Measurements from ENCODE around the gene TMEM198. TPM values are rescaled to one million over a fixed set of nuclear protein-coding genes. Genes with fewer than 3 reads are reported as not detected.

Gene TMEM198, protein sequence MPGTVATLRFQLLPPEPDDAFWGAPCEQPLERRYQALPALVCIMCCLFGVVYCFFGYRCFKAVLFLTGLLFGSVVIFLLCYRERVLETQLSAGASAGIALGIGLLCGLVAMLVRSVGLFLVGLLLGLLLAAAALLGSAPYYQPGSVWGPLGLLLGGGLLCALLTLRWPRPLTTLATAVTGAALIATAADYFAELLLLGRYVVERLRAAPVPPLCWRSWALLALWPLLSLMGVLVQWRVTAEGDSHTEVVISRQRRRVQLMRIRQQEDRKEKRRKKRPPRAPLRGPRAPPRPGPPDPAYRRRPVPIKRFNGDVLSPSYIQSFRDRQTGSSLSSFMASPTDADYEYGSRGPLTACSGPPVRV
- under 0.01 and 0.18 TPM in 2 replicates for total RNA-seq (2012; rRNA removed)
- polyA plus RNA-seq (2012; rRNA removed) = 2.2 and 3.0 TPM in 2 replicates
- polyA plus RNA-seq (2012; cell fraction: cytosol; rRNA removed) = 0.81 and 1.3 TPM in 2 replicates
- polyA plus RNA-seq (2012; cell fraction: nucleus; rRNA removed; ENCODE audit: low replicate concordance) = 20.2 and 40.5 TPM in 2 replicates
- percentile 36 among the genes with signal in this experiment for Bru-seq, nascent RNA
- BruChase-seq, experiment 1, labeled RNA remaining after a 6-hour chase = percentile 35 among the genes with signal in this experiment
- percentile 40 among the genes with signal in this experiment for BruChase-seq, experiment 2, labeled RNA remaining after a 2-hour chase
- long read RNA-seq, partial matches to known transcripts = 1 of 7 reads
- long read RNA-seq, other reads (novel, unspliced or antisense) = 3 of 7 reads

DNA sequence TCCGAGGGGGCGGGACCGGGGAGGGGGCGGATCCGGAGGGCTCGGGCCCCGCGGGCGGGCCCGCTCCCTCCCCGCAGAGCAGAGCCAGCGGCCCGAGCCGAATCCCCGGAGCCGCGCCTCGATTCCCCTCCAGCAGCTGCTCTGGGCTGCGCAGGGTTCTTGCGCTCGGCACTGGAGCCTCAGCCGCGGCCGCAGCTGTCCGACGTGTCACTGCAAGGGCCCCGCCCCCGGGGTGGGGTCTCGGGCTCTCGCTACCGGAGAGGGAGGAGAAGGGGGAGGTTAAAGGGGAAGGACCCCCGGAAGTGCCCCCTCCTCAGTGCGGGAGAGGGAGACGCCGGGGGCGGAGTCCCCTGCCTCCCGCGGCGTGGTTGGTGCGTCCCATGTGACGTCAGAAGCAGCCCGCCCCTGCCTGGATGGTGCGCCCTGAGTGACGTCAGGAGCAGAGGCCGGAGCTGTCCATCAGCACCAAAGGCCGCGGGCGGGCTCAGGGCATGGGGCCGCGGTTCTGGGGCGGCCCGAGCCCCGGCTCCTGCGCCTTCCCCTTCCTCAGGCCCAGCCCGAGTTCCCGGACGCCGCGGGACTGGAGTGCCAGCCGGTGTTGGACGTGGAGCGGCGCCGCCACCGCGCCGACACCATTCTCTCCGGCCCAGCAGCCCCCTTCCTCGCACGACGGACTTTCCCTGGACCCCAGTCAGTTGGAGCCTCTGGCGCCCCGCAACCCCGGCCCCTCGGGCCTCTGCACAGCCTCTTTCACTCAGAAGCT is at the start of gene TMEM198, which contains the start of gene CHPF:
Gene TMEM198, plus strand, starts transcription at position 433 of the 763 bp plus-strand sequence. CDS start 700 bp downstream, outside the sequence.
Gene CHPF, minus strand, starts transcription at position 214 of the 763 bp plus-strand sequence. CDS start 271 bp downstream, outside the sequence.
- Histone ChIP-seq H4K8ac (ENCODE audit: low read depth in 2 of 2, low read length in 2 of 2) (peak within 1 kb of the TSS; percentile 22 to 56; a peak in 2 of 4 replicates), H2AK5ac (ENCODE audit: low read depth, low read length) (peak within 1 kb of the TSS; percentile 43; the same call in 1 of the 2 replicates), H3K4me3 (ENCODE audit: insufficient read depth, low read depth, low read length) (peak within 1 kb of the TSS; percentile 86), H3K9me1 (ENCODE audit: insufficient read depth, low read length) (peaks cover 2% of the 10 kb centered on the region; the same call in 1 of the 2 replicates), H3K36me3 (ENCODE audit: control insufficient read depth, insufficient read depth, low read length) (peaks cover 26% of the 10 kb centered on the region), H3K23ac (ENCODE audit: low read depth, low read length) (peak within 1 kb of the TSS; percentile 59), H3K9me3 (ENCODE audit: control insufficient read depth, insufficient read depth, low read length) (no peaks in the 10 kb centered on the region), H2BK15ac (ENCODE audit: low read depth, low read length) (no peak within 1 kb of the TSS; the same call in 2 of the 3 replicates), H3K4me1 (ENCODE audit: control insufficient read depth, insufficient read depth, low read length) (peaks cover 12% of the 10 kb centered on the region), H2BK5ac (ENCODE audit: low read depth, low read length, poor library complexity, severe bottlenecking) (peak within 1 kb of the TSS; percentile 73), H4K5ac (ENCODE audit: low read depth, low read length) (no peak within 1 kb of the TSS), H2AK9ac (replicated peaks; ENCODE audit: low read depth, low read length, poor library complexity) (peak within 1 kb of the TSS; percentile 91), H2BK20ac (ENCODE audit: low read depth, low read length) (no peak within 1 kb of the TSS), H3K4me2 (ENCODE audit: low read depth, low read length) (peak within 1 kb of the TSS; percentile 76), H3K18ac (ENCODE audit: low read depth, low read length) (no peak within 1 kb of the TSS), H3K9ac (ENCODE audit: low read depth, low read length) (peak within 1 kb of the TSS; percentile 81), H3K4ac (ENCODE audit: low read depth, low read length) (peak within 1 kb of the TSS; percentile 35; the same call in 1 of the 2 replicates), H2AFZ (replicated peaks; ENCODE audit: low read length, poor library complexity) (peak within 1 kb of the TSS; percentile 97), H3K27ac (ENCODE audit: insufficient read depth, low read length) (peak within 1 kb of the TSS; percentile 48), H3K14ac (replicated peaks; ENCODE audit: low read depth, low read length) (peak within 1 kb of the TSS; percentile 76), H4K20me1 (ENCODE audit: insufficient read depth, low read length) (peaks cover 25% of the 10 kb centered on the region), H3K56ac (ENCODE audit: extremely low read depth, insufficient read depth, low read length) (no peak within 1 kb of the TSS), H4K91ac (ENCODE audit: insufficient read depth, low read depth, low read length) (no peak within 1 kb of the TSS), H2BK120ac (ENCODE audit: low read depth, low read length) (0 out of 2 replicates have a peak within 1 kb of the TSS, but pooled peaks have one; percentile 32), H3K27me3 (ENCODE audit: control insufficient read depth, insufficient read depth, low read length) (no peaks in the 10 kb centered on the region), H3K79me1 (ENCODE audit: low read depth in 1 of 2, low read length in 2 of 2) (peaks cover 6 to 31% of the 10 kb centered on the region in 2 experiments; a peak in 3 of 4 replicates)
- in situ Hi-C loops (cut with MboI; ENCODE audit: low sequenced_read_pairs) = no loop called here
- WGBS, 2 experiments (ENCODE audit: extremely low coverage in 2 of 2, insufficient read length in 1 of 2) = 0% methylated on average over 44 of the region's 75 CpGs; no CpG with 5 or more reads in 1 of the 2 experiments
- ChIA-PET POLR2A (ENCODE audit: unreplicated experiment) (no interaction called here), CTCF (interaction anchor here (1.3 kb wide), 1 partner anchor 16 kb away, joined by 8 read pairs; no protein-coding TSS in a partner anchor)
- dilution Hi-C loops (cut with HindIII; ENCODE audit: low sequenced_read_pairs, unreplicated experiment) = no loop called here
- no TSS peak for BruUV-seq (replicated peaks)
- peak; percentile 89 for ATAC-seq (ENCODE audit: low read depth)
- DNase-seq = peak; percentile 97
- intact Hi-C loops (cut with micrococcal nuclease) = loop anchor here (2.0 kb wide), 1 partner anchor 53 kb away; the partner anchor contains the start of gene STK11IP
- TF ChIP-seq CEBPB (IDR thresholded peaks at IDR 0.05; ENCODE audit: low read depth, low read length) (no peak), BHLHE40 (IDR thresholded peaks at IDR 0.05; ENCODE audit: low read depth, low read length) (peak; percentile 50; the same call in 1 of the 2 replicates), RCOR1 (IDR thresholded peaks at IDR 0.05; ENCODE audit: insufficient replicate concordance, low read length) (no peak), SMC3 (IDR thresholded peaks at IDR 0.05; ENCODE audit: low read depth, low read length) (no peak), MAZ (IDR thresholded peaks at IDR 0.05; ENCODE audit: borderline replicate concordance, low read depth, low read length) (peak; percentile 99)
- TF ChIP-seq, protein P1, sequence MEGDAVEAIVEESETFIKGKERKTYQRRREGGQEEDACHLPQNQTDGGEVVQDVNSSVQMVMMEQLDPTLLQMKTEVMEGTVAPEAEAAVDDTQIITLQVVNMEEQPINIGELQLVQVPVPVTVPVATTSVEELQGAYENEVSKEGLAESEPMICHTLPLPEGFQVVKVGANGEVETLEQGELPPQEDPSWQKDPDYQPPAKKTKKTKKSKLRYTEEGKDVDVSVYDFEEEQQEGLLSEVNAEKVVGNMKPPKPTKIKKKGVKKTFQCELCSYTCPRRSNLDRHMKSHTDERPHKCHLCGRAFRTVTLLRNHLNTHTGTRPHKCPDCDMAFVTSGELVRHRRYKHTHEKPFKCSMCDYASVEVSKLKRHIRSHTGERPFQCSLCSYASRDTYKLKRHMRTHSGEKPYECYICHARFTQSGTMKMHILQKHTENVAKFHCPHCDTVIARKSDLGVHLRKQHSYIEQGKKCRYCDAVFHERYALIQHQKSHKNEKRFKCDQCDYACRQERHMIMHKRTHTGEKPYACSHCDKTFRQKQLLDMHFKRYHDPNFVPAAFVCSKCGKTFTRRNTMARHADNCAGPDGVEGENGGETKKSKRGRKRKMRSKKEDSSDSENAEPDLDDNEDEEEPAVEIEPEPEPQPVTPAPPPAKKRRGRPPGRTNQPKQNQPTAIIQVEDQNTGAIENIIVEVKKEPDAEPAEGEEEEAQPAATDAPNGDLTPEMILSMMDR (conservative IDR thresholded peaks at IDR 0.05; ENCODE audit: low read depth, low read length) = 0 out of 2 replicates have a peak, but pooled peaks have one; percentile 0
- TF ChIP-seq, protein P2, sequence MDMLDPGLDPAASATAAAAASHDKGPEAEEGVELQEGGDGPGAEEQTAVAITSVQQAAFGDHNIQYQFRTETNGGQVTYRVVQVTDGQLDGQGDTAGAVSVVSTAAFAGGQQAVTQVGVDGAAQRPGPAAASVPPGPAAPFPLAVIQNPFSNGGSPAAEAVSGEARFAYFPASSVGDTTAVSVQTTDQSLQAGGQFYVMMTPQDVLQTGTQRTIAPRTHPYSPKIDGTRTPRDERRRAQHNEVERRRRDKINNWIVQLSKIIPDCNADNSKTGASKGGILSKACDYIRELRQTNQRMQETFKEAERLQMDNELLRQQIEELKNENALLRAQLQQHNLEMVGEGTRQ (IDR thresholded peaks at IDR 0.05; ENCODE audit: low read depth, low read length) = no peak
- TF ChIP-seq, protein P3, sequence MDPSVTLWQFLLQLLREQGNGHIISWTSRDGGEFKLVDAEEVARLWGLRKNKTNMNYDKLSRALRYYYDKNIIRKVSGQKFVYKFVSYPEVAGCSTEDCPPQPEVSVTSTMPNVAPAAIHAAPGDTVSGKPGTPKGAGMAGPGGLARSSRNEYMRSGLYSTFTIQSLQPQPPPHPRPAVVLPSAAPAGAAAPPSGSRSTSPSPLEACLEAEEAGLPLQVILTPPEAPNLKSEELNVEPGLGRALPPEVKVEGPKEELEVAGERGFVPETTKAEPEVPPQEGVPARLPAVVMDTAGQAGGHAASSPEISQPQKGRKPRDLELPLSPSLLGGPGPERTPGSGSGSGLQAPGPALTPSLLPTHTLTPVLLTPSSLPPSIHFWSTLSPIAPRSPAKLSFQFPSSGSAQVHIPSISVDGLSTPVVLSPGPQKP (IDR thresholded peaks at IDR 0.05; ENCODE audit: borderline replicate concordance, low read depth, low read length) = peak; percentile 64; the same call in 1 of the 2 replicates

Measured in IMR-90 (cell line).